C4-2B (cell line): Measurements from ENCODE around the gene TIMM44.

ENCODE experiments used
- ZFX ChIP-seq: fragments of 450-650 bp; IDR thresholded peaks from 2 replicates; pipeline ENCODE4 v1.6.1; 2017
- TF ChIP-seq, protein P1 (sequence below): fragments of 450-650 bp; conservative IDR thresholded peaks from 2 replicates; pipeline ENCODE4 v1.5.1; 2017; ENCODE audit warnings: mild to moderate bottlenecking

- TF ChIP-seq, protein P1, sequence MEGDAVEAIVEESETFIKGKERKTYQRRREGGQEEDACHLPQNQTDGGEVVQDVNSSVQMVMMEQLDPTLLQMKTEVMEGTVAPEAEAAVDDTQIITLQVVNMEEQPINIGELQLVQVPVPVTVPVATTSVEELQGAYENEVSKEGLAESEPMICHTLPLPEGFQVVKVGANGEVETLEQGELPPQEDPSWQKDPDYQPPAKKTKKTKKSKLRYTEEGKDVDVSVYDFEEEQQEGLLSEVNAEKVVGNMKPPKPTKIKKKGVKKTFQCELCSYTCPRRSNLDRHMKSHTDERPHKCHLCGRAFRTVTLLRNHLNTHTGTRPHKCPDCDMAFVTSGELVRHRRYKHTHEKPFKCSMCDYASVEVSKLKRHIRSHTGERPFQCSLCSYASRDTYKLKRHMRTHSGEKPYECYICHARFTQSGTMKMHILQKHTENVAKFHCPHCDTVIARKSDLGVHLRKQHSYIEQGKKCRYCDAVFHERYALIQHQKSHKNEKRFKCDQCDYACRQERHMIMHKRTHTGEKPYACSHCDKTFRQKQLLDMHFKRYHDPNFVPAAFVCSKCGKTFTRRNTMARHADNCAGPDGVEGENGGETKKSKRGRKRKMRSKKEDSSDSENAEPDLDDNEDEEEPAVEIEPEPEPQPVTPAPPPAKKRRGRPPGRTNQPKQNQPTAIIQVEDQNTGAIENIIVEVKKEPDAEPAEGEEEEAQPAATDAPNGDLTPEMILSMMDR, result no peak
- no peak for TF ChIP-seq ZFX
Measured at GRCh38 chr19:7895565-7895964, 47.9 kb downstream of the TIMM44 start.
